ENCODE results near the gene ARPC4.

DNA sequence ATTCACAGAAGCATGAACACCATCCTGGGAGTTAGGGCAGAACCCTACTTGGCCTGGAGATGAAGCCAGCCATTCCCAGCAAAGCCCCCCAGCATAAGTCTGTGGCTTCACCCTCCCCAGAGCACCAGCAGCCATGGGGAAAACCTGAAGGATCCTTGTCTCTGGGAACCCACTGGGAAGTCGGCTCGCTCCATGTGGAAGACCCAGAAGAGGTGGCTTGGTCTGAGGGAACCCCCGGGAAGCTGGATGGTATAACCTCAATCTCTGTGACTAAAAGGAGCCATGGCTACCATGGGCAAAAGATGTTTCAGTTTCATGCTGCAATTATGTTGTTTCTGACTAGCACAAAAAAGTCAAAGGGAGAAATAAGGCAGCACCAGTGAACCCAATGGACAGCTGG is 62.7 kb downstream of the ARPC4 start:
- TF ChIP-seq POLR2A (IDR thresholded peaks at IDR 0.05) (no peak), CTCF (IDR thresholded peaks at IDR 0.05) (no peak)
